Measurements from ENCODE around the gene GUK1.
"Not testable (repeated sequence)": the region's sequence is repeated elsewhere in the genome, so short reads cannot be mapped to it uniquely, and the experiment has no call there.

GUK1 gene

DNA sequence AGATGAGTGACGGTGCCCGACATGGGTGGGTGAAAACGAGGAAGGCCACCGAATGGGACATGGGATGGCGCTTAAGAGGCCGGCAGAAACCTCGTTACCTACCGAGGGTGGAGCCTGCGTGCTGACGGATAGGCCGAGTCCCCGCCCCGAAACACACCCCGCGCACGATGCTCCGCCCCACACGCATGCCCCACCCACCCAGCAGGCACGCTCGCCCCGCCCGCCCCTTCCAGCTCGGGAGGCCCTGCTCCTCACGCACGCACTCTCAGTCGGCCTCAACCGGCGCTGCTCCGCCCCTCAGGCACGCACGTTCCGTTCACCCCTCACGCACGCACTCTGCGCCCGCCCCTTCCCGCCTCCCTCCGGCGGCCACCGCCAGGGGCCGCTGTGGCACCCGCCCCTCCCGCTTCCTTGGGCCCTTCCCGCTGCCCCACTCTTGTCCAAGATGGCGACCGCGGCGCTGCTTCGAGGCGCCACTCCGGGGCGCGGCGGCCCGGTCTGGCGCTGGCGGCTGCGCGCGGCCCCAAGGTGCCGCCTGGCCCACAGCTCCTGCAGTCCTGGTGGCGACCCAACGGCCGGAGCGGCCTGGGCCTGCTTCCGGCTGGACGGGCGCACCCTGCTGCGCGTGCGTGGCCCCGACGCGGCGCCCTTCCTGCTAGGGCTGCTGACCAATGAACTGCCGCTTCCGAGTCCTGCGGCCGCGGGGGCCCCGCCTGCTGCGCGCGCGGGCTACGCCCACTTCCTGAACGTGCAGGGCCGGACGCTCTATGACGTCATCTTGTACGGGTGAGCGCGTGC is 25.5 kb downstream of the GUK1 start, which contains the start of gene IBA57:
TSS of gene IBA57 (plus strand) at position 433 of the 798 bp plus-strand sequence. CDS start at position 446, 13 bp downstream.
- peak; percentile 65 for DNase-seq

DNA sequence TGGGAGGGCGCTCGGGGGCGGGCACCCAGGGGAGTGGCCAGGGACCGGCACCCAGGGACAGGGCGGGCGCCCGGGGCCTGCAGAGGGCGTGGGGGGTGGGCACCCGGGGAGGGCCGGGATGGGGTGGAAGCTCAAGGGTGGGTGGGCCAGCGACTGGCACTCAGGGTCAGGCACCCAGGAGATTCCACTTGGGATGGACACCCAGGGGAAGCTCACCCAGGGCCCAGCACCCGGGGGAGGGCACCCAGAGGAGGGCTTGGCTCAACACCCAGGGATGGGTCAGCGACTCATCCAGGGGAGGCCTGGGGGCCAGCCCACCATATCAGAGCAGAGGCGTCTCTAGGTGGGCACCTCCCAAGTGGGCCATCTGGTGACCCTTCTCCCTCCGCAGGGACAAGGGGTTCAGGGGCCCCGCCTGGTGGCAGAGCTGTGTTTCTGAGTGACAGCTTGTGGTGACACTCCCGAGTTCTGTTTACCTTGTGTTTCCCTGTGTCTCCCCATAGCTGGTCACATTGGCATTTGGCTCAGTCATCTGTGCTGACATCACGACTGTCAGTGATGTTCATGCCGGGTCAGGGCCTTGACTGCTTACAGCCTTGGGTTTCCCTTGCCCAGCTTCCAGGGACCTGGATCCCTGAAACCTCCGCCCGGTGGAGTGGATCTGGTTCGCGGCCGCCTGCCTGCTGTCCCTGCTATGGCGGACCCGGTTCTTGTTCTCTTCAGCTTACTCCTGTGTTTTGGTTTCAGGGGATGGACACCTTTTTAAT is 26.3 kb downstream of the GUK1 start:
- DNase-seq, result peak; percentile 12

DNA sequence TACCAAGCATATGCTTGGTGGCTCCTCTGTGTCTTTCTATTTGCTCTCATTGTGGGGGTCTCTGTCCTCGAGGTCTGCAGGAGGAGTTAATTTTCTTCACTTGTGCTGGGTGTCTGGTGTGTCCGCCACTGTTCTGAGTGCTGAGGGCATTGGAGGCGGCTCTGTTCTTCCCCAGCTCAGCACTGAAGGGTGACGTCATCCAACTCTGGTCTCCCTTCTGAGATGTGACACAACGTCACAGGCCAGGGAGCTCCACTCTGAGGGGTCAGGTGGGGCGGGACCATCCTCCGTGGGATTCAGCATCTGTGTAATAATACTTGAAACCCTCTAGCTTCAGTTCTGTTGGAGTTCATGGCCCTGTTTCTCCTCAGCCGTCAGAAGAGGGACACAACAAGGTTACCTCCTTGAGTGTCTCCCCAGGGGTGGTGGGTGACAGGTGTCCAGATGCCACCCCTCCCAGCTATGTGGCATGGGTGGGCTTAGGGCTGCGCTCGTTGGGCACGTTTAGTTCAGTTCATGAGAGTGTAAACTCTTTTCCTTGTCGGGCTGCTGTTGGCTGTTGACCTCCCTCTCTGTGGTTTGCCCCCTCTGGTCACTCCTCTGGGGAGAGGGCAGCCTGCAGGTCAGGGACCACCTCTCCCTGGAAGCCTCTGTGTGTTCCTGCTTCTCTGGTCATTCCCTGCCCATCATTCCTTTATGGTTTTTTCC is 28.6 kb downstream of the GUK1 start:
- DNase-seq, result no peak

DNA sequence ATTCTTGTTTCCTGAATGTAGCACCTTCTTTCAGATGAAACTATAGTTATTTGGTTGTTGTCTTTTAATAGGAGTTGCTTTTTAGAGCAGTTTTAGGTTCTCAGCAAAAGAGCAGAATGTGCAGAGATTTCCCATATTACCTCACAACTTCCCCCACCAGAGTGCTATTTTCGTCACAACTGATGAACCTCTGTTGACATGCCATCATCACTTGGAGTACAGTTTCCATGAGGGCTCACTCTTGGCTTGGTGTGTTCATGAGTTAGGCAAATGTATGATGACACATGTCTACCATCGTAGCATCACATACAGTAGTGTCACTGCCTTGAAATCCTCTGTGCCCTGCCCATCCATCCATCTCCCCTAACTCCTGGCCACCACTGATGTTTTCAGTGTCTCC is 29.3 kb downstream of the GUK1 start:
- no peak for DNase-seq

DNA sequence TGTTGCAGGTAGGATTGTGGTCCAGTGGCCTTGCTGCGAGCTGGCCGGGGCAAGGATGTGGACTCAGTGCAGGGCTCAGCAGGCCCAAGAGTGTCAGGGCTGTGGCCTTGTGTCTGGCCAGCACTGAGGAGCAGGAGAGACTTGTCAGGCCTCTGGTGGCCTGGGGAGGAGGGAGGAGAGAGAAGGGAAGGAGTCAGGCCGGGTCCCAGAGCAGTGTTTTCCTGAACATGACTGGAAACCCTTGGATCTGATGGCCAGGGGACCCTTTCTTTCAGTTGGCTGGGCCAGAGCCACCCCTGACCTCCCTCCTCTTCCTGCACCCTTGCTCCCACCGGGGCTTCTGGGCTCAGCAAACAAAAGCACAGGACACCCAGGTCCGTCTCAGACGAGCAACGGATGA is 30.6 kb downstream of the GUK1 start:
- DNase-seq, result no peak

DNA sequence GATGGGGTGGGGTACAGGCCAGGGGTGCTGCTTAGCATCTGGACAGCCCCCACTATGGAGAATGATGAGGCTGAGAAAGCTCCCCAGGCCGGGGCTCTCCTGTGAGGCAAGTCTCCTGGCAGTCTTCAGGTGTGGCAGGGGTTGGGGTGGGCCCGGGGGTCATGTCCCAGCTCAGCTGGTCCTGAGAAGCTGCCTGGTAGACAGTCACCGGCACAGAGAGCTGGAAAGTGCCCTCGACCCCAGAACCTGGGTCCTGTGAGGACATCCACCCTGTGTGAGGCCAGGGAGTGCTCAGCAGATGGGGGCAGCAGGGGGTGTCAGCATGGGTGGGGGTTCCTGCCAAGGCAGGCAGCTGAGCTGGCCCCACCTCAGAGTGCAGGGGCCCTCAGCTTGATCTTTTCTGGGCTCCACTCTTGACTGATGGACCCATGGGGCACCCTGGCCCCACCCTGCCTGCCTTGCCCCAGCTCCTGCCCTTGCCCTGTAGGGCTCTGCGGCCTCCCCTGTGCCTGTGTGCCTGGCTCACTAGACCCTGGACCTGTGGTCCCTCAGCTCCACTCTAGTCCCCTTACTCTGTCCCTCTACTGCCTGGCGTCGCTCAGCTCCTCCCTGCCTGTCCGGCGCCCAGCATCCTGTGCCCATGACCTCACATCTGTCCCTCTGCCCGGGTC is 31.3 kb downstream of the GUK1 start:
- DNase-seq, result no peak

DNA sequence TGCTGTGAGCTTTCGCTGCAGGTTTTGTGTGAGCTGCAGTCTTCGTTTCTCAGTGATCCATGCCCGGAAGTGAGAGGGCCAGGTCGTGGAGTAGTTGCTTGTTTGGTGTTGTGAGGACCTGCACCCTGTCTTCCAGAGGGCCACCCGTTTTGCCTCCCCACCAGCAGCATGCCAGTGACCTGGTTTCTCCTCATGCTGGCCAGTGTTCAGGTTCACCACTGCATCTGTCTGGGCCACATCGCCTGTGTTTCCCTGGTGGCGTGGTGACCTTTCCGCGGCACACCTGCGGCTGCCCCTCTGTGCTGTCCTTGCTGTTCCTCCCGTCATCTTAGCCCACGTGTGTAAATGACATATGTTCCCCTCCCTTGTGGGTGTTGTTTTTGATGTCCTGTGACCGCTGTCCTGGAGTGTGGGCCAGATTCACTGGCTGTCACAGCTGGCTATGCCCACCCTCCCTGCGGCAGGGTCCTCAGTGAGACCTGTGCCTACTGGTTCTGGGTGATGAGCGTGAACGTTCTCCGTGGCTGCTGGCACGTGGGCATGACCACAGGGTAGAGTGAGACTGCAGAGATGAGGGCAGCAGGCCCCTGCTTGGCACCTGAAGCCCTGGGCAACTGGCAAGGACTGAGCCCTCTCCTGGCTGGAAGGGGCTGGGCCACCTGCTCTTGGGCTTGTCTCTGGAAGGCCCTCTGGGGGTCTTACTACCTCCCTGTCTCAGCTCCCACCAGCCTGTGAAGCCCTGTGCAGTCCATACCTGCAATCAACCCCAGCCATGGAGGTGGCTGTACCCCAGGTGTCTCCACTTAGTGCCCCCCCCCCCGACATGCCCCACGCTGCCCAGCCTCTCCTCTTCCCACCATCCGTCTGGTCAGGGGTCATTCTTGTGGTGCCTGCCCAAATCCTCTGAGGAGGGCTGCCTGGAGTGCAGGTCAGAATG is 32.8 kb downstream of the GUK1 start:
- DNase-seq, result no peak

DNA sequence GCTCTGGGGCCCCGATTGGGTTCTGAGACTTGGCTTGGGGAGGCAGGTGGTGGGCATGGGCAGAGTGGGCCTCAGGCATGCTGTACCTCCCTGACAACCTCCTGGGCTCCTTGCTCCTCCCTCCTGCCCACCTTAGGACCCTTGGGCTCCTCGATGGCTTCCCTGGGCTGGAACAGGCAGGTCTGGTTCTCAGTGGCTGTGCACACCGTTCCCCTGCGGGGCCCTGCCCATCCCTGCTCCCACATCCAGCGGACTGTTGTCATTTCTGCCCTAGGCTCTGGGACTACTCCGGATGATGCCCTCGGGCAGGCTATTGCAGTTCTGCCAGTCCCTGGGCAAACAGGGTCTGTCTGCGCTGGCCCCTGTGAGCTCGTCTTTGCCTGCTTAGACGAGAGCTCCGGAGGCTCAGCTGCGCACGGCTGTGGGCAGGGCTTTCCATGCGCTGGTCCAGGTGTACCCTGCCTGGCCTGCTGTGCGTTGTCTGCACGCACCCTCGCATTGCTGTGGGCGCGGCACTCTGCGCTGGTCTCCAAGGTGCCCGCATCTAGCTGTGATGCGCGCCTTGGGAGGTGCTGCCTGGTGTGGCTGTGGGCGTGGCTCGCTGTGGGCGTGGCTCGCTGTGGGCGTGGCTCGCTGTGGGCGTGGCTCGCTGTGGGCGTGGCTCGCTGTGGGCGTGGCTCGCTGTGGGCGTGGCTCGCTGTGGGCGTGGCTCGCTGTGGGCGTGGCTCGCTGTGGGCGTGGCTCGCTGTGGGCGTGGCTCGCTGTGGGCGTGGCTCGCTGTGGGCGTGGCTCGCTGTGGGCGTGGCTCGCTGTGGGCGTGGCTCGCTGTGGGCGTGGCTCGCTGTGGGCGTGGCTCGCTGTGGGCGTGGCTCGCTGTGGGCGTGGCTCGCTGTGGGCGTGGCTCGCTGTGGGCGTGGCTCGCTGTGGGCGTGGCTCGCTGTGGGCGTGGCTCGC is 33.7 kb downstream of the GUK1 start:
- not testable (repeated sequence) for DNase-seq

DNA sequence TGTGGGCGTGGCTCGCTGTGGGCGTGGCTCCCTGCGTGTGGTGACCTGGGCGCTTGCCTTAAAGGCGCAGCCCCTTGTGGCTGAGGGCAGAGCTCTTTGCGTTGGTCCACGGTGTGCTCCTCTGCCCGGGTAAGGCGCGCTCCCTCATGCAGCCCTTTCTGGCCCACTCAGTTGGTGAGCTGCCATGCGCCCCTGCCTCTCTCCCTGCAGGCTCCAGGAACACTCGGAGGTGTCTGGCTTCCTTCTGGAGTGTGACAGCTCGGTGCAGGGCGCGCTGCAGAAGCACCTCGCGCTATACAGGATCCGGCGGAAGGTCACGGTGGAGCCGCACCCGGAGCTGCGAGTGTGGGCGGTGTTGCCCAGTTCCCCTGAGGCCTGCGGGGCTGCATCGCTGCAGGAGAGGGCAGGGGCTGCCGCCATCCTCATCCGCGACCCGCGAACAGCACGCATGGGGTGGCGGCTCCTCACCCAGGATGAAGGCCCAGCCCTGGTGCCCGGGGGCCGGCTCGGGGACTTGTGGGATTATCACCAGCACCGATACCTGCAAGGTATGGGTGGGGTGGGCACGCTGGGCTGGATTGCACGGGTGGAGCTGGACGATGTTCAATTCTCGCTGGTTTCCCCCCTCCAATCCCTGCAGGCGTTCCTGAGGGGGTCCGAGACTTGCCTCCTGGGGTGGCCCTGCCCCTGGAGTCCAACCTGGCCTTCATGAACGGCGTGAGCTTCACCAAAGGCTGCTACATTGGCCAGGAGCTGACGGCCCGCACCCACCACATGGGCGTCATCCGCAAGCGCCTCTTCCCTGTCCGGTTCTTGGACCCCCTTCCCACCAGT is 34.6 kb downstream of the GUK1 start:
- DNase-seq, result no peak

DNA sequence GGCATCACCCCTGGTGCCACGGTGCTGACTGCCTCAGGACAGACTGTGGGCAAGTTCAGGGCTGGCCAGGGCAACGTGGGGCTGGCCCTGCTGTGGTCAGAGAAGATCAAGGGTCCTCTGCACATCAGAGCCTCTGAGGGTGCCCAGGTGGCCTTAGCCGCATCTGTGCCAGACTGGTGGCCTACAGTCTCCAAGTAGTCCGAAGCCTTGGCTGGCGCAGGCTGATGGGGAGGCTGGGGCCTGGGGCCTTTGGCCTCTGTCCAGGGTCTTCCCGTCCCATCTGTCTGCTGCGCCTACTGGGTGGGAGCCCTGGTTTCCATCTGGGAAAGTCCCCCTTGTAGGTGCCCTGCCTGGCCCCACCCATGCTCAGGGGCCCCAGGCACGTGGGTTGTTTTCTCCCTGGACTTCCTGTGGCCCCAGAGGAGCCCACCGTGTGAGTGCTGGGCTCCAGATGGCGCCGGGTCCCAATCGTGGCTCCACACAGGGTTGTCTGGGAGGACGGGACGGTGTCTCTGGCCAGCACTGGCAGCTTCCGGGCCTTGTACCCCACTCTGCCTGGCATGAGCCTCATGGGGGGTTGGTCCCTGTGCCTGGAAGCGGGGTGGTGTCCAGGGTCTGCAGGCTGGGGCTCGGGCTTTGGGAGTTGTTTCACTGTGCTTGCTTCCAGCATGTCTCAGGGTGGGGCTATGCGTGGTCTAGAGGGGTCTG is 35.4 kb downstream of the GUK1 start:
- DNase-seq, result no peak

DNA sequence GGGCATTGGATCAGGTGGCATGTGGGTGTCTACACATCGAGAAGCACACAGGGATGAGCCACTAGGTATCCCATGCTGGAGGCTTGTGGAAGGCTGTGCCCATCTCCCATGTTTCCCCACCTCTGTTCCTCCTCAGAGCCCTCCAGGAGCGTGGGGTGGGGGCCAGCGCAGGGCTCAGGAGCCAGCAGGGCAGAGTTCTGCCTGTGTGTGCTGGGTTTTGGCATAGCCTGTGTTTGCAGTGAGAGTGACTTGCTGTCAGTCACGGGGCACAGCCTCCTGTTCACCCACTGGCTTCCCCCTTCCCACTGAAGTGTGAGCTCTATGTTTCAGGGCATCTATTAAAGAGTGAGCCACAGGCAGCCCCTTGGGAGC is 35.9 kb downstream of the GUK1 start:
- DNase-seq, result no peak

DNA sequence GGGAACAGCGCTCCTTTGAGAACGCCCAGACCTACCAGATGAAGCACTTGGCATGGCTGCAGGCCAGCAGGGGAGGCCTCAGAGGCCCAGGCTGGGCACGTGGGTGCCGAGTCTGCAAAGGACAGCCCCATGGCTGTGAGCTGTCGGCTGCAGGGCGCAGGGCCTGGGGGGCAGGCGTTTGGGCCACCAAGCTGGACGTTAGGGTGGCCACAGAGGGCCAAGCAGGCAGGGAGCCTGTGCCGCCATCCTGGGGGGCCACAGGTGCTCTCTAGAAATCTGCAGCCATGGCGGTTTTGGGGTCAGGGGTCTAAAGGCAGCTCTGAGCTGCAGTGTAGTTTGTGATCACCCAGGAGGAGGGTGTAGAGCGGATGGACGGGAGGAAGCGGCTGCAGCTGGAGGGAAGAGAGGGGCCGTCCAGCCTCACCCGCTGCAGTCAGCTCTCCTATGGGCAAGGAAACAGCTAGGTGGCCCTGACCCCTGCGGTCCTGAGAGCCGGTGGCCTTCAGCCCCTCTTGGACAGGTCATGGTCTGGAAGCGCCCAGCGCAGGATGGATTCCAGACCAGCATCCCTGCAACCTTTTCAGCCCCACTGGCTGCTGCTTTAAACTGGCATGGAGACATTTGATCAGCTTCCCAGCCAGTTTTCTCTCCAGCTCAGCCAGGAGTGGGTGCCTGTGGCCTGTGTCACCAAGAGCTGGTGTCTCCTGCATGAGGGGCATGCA is 36.5 kb downstream of the GUK1 start:
- DNase-seq, result no peak

DNA sequence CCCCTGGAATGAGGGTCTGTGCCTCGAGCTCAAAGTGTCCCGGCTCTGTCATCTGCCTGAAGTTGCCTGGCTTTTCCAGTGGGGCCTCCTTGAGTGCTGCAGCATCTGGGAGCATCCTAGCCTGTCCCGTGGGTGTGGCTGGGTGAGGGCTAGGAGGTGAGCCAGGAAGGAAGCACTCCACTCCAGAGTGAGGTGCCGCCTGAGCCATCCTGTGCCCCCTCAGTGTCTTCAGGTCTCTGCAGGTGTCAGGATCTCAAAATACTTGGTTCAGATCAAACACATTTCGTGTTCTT is 37.0 kb downstream of the GUK1 start:
- no peak for DNase-seq

DNA sequence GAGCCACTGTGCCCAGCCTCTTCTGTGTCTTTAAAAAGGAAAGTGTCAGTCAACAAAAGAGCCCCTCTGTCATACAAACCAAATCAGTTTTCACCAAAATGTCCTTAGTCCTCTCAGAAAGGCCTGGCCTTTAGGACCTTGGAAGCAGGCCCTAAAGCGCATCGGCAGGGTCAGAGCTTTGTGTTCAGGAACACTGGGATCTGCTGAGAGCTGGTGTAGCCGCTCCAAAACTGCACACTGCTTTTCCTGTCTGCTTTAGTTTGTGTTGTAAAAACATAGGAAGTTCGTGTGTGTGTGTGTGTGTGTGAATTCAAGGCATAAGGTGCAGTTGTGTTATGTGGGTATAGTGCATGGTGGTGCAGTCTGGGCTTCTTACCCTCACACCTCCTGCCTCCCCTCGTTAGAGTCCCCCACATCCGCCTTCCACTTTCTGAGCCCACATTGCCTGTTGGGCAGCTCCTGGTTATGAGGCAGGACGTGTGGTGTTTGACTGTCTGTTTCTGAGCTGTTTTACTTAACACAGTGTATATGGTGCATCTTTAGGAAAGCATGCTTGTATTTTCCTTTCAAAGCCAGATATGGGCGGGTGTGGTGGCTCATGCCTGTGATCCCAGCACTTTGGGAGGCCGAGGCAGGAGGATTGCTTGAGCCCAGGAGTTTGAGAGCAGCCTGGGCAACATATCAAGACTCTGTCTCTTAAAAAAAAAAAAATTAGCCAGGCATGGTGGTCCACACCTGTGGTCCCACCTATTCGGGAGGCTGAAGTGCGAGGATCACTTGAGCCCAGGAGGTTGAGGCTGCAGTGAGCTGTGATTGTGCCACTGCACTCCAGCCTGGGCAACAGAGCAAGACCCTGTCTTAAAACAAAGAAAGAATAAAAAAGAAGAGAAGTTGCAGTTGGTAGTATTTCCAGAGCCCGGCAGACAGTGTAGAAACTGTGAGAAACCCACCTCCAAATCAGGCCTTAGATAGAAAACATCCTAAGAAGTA is 37.9 kb downstream of the GUK1 start:
- DNase-seq, result no peak

DNA sequence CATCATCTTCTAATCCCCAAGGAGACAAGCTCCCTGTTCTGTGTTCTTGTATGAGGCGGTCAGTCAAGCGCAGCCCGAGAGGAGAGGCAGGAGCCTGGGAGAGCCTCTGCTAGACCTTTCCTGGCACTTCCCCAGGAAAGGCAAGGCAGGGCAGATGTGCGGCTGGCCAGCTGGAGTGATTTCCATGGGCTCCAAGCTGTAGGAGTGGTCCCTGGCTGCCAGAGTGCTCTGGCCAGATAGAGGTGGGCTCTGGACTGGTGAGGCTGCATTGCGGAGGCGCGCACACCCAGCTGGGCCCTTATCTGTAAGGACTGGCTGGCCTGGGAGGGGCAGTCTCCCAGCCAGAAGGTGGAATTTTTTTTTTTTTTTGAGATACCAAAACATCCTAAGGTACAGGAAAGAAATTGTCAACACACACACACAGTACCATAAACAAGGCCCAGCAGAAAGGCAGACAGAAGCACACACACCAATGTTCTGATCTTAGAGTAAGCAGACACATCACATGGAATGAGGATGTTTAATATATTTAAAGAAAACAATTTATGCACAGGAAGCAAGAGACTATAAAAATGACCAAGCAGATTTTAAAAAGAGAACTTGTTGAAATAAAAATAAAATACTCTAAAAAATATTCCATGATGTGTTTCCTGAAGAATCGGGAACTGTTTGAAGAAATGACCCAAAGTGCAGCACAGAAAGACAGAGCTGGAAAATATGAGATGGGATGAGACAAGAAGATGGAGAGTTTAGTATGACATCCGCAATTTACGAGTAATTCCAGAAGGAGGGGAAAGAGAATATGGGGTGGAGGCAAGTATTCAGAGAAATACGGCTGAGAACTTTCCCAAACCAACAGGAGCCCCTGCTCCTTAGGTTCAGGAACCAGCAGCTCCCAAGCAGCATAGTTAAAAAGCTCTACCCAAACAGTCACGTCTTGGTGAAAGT is 38.9 kb downstream of the GUK1 start:
- DNase-seq, result no peak
